Neural cell (in vitro differentiated cells): ENCODE results near the gene PRKG1.

Experiments
- EP300 ChIP-seq: fragments of 450-650 bp; conservative IDR thresholded peaks from 2 replicates; pipeline ENCODE4 v1.6.1; 2014; ENCODE audit warnings: antibody characterized with exemption, mild to moderate bottlenecking, moderate library complexity; ENCODE audit not compliant: poor library complexity, severe bottlenecking
- EZH2 ChIP-seq: fragments of 200-600, 300-800 bp; shearing (Covaris generic), sonication (generic); IDR thresholded peaks from 2 replicates; pipeline ENCODE4 v1.6.1; 2014; ENCODE audit warnings: antibody characterized with exemption, low read length, borderline replicate concordance, mild to moderate bottlenecking; ENCODE audit not compliant: insufficient read depth, poor library complexity, severe bottlenecking
- MXI1 ChIP-seq: fragments of 450-650 bp; conservative IDR thresholded peaks from 2 replicates; pipeline ENCODE4 v1.6.1; 2014; ENCODE audit warnings: antibody characterized with exemption, mild to moderate bottlenecking; ENCODE audit not compliant: poor library complexity, severe bottlenecking
- POLR2AphosphoS5 ChIP-seq: IDR thresholded peaks from 2 replicates; pipeline ENCODE4 v1.6.1; 2012
- RAD21 ChIP-seq: fragments of 450-650 bp; conservative IDR thresholded peaks from 2 replicates; pipeline ENCODE4 v1.6.1; 2014; ENCODE audit warnings: antibody characterized with exemption, mild to moderate bottlenecking, moderate library complexity
- SMC3 ChIP-seq: fragments of 450-650 bp; conservative IDR thresholded peaks from 2 replicates; pipeline ENCODE4 v1.6.1; 2014; ENCODE audit warnings: antibody characterized with exemption, mild to moderate bottlenecking, moderate library complexity; ENCODE audit not compliant: poor library complexity
- TAF1 ChIP-seq: IDR thresholded peaks from 2 replicates; pipeline ENCODE4 v1.6.1; 2012; ENCODE audit warnings: low read depth
- TF ChIP-seq, protein P1 (sequence below): fragments of 450-650 bp; IDR thresholded peaks from 2 replicates; pipeline ENCODE4 v1.5.1; 2014; ENCODE audit warnings: antibody characterized with exemption, mild to moderate bottlenecking, moderate library complexity; ENCODE audit not compliant: poor library complexity, severe bottlenecking
- TF ChIP-seq, protein P2 (sequence below): IDR thresholded peaks from 2 replicates; pipeline ENCODE4 v1.6.1; 2012; ENCODE audit warnings: borderline replicate concordance

DNA sequence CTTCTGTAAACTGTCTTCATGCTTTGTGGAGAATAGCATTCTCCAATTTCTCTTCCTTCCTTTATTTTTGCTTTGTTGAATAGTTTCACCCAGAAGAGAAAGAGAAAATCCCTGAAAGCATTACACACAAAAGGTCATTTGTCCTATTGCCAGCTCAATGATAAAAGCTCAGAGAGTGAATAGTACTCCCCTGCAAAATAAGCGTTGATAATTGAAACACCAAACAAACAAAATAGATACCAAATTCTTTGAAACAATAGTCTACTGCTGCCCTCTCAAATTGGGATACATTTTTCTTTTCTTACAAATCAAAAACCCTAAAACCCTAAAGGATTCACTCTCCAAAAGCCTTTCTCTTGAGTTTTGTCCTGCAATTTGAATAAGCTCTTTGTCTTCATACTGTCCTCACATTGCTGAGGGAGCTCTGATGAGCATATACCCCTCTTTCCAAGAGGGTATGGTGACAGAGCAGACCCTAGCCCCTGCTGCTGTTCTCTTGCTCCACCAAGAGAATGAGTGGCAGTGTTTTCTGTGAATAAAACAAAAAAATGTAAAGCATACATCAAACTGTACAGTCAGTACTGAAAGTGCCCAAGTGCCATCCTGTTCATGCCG lies 490.7 kb downstream of the PRKG1 start:
- no peak for TF ChIP-seq EZH2
- TF ChIP-seq, protein P1, sequence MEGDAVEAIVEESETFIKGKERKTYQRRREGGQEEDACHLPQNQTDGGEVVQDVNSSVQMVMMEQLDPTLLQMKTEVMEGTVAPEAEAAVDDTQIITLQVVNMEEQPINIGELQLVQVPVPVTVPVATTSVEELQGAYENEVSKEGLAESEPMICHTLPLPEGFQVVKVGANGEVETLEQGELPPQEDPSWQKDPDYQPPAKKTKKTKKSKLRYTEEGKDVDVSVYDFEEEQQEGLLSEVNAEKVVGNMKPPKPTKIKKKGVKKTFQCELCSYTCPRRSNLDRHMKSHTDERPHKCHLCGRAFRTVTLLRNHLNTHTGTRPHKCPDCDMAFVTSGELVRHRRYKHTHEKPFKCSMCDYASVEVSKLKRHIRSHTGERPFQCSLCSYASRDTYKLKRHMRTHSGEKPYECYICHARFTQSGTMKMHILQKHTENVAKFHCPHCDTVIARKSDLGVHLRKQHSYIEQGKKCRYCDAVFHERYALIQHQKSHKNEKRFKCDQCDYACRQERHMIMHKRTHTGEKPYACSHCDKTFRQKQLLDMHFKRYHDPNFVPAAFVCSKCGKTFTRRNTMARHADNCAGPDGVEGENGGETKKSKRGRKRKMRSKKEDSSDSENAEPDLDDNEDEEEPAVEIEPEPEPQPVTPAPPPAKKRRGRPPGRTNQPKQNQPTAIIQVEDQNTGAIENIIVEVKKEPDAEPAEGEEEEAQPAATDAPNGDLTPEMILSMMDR, result no peak
- TF ChIP-seq EP300, result no peak
- no peak for TF ChIP-seq MXI1
- TF ChIP-seq RAD21, result no peak
- TF ChIP-seq, protein P2, sequence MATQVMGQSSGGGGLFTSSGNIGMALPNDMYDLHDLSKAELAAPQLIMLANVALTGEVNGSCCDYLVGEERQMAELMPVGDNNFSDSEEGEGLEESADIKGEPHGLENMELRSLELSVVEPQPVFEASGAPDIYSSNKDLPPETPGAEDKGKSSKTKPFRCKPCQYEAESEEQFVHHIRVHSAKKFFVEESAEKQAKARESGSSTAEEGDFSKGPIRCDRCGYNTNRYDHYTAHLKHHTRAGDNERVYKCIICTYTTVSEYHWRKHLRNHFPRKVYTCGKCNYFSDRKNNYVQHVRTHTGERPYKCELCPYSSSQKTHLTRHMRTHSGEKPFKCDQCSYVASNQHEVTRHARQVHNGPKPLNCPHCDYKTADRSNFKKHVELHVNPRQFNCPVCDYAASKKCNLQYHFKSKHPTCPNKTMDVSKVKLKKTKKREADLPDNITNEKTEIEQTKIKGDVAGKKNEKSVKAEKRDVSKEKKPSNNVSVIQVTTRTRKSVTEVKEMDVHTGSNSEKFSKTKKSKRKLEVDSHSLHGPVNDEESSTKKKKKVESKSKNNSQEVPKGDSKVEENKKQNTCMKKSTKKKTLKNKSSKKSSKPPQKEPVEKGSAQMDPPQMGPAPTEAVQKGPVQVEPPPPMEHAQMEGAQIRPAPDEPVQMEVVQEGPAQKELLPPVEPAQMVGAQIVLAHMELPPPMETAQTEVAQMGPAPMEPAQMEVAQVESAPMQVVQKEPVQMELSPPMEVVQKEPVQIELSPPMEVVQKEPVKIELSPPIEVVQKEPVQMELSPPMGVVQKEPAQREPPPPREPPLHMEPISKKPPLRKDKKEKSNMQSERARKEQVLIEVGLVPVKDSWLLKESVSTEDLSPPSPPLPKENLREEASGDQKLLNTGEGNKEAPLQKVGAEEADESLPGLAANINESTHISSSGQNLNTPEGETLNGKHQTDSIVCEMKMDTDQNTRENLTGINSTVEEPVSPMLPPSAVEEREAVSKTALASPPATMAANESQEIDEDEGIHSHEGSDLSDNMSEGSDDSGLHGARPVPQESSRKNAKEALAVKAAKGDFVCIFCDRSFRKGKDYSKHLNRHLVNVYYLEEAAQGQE, result no peak
- TF ChIP-seq POLR2AphosphoS5, result no peak
- no peak for TF ChIP-seq TAF1
- TF ChIP-seq SMC3, result no peak
